AG20443 (cell line): Measurements from ENCODE around the gene GFOD2.

Experiments used
- DNase-seq: peaks from one replicate; pipeline ENCODE4 v3.0.0; 2012; ENCODE audit warnings: low spot score, mixed read lengths

Gene GFOD2

DNA sequence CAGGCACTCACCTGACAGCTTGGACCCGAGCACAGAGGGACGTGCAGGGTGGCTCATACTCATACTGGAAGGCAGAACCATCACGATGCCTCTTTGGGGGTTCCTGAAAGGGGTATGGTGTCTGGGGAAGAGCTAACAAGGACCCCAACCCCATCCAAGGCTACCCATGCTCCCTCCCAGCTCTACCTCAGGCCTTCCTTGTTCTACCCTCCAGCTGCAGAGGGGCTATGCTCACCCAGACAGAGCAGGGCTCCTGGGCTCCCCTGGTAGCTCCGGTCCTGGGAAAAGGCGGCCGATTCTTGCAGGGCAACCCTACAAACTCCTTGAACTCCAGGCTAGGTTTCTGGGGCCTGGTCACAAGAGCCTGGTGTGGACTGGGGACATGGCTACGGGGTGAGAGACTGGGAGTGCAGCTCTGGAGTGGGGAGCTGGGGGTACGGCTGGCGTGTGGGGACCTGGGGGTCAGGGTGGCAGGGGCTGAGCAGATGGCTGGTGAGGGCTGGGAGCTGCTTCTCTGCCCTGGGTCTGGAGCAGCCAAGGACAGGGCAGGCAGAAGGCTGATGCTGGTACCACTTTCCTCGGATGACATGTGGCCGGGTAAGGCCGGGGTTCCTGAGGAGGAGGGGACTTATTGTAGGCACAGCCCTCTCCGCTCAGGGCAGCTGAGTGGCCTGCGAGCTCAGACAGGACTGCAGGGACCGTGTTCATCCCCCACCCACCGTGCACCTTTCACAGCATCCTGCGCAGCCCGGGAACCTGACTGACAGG lies 61.2 kb downstream of the GFOD2 start:
- DNase-seq, result no peak

DNA sequence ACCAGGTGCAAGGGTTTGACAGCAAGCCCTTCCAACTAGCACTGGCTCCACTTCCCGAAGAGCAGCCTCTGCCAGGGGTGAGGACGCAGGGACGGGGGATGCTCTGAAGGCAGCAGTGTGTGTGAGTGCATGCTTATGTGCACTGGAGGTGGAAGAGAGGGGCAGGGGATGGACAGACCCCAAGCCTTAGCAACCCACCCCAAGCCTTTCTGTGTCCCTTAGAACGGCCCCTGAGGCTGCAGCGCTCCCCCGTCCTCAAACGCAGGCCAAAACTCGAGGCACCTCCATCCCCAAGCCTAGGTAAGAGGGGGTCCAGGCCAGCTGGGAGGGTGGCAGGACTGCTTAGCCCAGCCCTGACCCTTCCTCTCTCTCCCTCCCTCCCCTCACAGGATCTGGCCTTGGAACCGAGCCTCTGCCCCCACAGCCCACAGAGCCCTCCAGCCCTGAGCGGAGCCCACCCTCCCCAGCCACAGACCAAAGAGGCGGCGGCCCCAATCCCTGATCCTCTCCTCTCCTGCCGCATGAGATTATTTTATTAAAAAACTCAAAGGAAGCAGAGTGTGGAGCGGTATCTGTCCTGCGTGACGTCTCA lies 62.0 kb downstream of the GFOD2 start:
- DNase-seq, result no peak

DNA sequence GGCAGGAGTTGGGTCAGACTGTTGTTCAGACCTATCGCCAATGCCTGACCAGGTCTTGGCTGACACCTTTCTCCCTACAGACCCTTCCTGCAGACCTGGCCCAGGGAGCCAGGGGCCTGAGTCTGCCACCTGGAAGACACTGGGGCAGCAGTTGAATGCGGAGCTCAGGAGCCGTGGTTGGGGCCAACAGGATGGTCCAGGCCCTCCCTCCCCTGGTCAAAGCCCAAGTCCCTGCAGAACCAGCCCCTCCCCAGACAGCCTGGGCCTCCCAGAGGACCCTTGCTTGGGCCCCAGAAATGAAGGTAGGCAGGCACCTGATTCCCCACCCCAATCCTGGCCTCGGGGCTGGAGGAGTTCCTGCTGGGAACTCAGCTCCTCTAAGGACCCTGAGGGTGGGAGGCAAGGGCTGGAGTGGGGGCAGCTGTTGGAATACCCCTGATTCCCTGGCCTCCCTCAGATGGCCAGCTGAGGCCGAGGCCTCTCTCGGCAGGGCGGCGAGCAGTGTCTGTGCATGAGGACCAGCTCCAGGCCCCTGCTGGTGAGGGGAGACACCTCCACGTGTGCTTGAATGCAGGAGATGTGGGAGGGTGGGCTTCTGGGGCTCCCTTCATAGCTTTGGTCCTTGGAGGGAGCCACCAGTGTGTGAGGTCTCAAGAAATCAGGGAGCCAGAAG lies 62.6 kb downstream of the GFOD2 start:
- DNase-seq, result no peak

DNA sequence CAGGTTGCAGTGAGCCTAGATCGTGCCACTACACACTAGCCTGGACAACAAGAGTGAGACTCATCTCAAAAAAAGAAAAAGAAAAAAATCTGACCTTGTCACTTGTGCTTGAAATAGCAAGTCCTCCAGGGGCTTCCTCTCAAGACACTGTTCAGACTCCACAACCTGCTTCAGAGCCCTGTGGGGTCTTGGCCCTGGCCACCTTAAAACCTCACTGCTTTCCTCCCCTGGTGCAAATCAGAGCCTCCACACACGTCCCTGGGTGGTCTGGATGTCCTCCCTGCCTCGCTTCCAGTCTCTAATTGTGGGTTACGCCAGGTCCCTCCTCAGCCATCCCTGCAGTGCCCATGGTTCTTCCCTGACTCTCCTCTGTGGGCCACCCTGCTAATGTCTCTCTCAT lies 63.8 kb downstream of the GFOD2 start:
- no peak for DNase-seq

DNA sequence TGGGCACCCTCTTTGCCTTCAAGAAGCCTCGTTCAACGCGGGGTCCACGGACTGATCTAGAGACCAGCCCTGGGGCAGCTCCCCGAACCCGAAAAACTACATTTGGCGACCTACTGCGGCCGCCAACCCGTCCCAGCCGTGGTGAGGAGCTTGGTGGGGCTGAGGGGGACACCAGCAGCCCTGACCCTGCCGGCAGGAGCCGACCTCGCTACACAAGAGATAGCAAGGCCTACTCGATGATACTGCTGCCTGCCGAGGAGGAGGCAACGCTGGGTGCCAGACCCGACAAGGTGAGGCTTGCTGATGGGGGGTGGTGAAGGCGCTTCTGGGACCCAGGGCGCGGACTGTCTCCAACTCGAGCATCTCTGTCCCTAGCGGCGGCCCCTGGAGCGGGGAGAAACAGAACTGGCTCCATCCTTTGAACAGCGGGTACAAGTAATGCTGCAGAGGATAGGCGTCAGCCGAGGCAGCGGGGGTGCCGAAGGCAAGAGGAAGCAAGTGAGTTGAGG lies 64.7 kb downstream of the GFOD2 start:
- DNase-seq, result no peak

DNA sequence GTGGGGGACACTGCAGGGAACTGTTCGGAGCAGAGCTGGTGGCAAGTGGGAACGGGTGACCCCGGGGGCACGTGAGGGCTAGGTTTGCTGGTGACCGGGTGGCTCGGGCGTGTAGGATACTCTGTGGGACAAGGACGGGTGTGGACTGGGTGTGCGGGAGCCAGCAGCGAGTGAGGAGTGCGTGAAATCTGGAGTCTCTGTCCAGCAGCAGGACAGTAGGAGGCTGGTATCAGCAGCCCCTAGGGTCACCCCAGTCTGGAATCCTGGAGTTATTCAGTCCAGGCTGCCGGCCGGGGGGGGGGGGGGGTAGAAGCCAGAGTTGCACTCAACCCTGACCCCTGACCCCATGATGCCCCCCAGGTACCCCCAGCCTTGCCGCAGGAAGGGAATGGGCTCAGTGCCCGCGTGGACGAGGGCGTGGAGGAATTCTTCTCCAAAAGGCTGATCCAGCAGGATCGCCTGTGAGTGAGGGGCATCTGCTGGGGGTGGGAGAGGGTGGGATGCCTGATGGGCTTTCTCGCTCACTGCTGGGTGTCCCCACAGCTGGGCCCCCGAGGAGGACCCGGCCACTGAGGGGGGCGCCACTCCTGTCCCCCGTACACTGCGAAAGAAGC lies 65.2 kb downstream of the GFOD2 start:
- DNase-seq, result peak; percentile 34

DNA sequence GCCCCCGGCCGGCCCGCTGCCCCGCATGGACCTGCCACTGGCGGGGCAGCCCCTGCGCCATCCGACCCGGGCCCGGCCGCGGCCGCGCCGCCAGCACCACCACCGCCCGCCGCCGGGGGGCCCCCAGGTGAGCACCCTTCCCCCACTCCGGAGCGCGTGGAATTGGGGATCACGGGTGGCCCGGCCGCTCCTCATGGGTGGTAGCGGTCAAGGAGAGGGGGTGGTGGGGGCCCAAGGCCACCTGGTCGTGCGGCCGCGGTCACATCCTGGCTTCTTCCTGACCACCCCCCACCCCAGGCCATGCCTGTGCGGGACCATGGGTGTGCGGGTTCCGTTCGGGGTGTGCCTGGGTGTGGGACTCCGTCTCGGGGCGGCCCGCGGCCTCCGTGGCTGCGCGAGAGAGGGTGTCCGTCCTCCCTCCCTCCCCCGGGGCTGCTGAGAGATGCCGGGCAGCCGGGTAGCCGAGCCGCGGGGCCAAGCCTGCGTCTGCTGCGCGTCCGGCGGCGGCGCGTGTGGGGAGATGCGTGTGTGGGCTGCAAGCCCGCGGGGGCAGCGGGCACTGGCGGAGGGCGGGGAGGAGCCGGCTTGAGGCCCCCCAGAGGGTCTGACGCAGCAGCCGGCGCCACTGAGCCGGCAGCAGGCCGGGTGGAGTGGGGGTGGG lies 65.9 kb downstream of the GFOD2 start:
- peak; percentile 62 for DNase-seq

DNA sequence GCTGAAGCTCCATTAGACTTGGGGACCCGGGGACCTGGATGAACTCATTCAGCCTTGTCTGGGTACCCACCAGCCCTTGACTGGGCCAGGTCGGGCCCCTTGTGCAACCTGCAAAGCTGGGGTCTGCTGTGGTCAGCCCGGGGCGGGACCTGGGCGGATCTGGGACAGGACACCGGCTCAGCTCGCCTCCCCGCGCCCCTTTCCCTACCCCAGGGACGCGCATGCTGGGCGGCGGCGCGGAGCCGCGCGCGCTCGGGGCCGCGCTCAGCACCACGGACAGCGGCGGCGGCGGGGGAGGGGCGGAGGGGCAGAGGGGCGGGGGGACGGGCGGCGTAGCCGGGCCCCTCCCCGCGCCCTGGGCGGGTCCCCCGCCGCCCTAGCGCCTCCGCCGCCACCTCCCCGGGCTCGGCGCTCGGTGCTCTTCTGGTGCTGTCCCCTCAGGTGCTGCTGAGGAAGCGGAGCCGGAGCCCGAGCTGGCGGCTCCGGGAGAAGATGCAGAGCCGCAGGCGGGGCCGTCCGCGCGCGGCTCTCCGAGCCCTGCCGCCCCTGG lies 66.5 kb downstream of the GFOD2 start:
- peak; percentile 78 for DNase-seq

DNA sequence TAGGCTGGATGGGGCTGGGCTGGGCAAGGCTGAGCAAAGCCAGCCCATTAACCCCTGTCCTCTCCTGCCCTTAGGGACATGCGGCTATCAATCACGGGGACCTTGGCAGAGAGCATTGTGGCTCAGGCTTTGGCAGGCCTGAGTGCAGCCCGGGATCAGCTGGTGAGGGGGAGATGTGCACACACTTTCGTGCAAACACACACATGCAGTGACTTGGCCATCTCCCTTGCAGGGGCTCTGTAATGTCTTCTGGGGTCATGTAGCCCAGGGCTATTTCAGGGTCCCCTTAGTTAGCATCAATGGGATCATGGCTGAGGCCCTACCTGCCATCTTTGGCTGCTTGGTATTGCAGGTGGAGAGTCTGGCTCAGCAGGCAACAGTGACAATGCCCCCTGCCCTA lies 67.3 kb downstream of the GFOD2 start:
- DNase-seq, result no peak

DNA sequence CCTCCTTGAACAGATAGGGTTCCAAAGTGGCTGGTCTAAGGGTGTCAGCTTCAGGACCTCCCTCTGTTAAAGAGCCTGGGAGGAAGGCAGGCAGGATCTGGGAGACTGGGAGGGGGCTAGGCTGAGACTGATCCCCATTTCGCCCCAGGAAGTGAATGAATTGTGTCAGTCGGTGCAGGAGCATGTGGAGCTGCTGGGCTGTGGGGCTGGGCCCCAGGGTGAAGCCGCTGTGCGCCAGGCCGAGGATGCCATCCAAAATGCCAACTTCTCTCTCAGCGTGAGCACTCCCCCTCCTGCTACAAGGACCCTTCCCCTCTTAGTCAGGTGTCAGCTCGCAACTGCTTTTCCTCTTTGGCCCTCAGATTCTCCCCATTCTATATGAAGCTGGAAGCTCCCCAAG lies 68.1 kb downstream of the GFOD2 start:
- DNase-seq, result no peak

DNA sequence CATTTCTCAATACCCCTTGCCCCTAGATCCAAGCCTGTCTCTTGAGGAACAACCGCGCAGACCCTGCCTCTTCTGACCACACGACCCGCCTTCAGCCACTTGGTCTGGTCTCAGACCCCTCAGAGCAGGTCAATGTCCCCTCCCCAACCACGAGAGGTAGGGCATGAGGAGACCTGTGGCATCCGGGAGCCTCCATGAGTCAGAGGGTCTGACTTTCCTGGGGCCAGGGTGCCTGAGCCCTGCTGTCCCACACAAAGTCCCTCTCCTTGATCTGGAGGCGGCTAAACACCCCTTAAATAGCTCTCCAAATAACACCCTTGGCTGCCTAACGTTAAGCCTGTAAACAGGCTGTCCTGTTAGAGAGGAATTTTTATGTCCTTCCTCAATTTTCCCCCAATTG lies 69.1 kb downstream of the GFOD2 start:
- DNase-seq, result no peak

DNA sequence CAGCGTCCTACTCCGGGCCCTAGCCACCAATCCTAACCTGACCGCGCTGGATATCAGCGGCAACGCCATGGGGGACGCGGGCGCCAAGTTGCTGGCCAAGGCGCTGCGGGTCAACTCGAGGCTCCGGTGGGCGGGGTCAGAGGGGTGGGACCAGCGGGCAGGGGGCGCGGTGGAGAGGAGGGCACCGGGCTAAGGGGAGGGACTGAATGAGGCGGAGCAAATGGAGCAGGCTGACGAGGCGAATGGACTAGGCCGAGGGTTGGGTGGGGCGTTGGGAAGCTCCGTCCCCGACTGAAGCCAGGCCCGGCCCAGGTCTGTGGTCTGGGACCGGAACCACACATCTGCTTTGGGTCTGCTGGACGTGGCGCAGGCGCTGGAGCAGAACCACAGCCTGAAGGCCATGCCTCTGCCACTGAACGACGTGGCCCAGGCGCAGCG lies 69.6 kb downstream of the GFOD2 start:
- DNase-seq, result peak; percentile 63

DNA sequence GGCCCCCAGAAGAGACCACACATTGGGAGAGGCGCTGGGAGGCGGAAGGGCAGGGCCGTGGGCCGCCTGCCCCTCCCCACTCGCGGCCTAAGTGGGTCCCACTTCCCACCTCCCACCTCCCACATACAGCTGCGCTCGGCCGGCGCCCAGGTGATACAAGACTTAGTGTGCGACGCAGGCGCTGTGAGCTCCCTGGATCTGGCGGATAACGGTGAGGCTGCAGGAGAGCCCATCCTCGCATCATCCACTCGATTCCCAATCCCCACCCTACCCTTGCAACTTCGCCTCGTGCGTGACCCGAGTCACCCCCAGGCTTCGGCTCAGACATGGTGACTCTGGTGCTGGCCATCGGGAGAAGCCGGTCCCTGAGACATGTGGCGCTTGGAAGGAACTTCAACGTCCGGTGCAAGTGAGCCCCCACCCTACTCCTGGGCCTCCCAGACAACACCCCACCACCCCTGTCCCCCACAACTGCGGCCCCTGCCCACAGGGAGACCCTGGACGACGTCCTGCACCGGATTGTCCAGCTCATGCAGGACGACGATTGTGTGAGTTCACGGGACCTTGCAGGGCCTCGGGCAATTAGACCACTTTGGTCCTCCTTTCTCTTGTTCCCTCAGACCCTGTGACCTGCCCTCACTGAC lies 70.2 kb downstream of the GFOD2 start:
- DNase-seq, result no peak

DNA sequence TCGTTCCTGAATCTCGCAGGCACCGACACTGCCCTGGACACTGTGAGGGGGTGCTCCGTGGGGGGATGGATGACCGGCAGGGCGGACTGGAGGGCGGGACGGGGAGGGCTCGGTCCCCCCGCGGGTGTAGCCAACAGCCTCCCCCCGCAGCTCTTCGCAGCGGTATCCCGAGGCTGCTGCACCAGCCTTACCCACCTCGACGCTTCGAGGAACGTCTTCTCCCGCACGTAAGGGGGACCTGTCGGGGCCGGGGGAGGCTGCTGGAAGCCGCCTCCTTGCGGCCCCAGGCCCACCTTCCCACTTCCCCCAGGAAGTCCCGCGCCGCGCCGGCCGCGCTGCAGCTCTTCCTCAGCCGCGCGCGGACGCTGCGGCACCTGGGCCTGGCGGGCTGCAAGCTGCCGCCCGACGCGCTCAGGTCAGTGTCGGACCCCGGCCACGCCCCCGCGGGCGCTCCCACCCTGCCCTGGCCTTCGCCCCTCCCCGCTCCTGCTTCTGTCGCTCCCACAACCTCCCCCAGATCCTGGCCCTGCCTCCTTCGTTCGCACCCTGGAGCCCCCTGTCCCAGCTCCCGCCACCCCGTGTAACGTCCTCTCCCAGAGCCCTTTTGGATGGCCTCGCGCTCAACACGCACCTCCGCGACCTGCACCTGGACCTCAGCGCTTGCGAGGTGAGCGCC lies 70.9 kb downstream of the GFOD2 start:
- DNase-seq, result no peak

DNA sequence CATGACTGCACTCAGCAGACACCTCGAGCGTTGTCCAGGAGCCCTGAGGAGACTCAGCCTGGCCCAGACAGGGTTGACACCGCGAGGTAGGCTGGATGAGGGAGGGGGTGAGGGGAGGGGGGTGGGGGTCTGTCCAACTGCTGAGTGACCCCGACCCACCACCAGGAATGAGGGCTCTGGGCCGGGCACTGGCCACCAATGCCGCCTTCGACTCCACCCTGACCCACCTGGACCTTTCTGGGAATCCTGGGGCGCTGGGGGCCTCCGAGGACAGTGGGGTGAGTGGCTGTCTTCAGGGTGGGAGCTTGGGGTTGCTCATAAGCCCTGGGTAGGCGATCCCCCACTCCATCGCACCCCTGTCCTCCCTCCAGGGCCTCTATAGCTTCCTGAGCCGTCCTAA lies 71.4 kb downstream of the GFOD2 start:
- DNase-seq, result no peak

DNA sequence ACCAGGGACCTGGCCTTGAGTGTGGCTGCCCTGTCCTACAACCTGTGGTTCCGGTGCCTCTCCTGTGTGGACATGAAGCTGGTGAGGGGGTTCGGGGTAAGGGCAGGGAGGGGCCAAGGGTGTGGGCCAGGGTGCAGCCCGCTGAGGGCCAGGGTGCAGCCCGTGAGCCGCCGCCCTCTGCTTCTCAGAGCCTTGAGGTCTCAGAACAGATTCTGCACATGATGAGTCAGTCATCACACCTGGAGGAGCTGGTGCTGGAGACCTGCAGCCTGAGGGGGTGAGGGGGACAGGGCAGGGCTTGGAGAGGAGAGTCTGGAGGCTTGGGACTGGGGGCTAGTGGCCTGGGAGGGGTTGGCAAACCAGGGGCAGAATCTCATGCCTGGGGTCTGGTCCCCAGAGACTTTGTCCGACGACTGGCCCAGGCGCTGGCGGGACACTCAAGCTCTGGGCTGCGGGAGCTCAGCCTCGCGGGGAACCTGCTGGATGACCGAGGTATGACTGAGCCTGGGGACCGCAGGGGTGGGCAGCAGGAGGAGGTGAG lies 71.9 kb downstream of the GFOD2 start:
- DNase-seq, result no peak

DNA sequence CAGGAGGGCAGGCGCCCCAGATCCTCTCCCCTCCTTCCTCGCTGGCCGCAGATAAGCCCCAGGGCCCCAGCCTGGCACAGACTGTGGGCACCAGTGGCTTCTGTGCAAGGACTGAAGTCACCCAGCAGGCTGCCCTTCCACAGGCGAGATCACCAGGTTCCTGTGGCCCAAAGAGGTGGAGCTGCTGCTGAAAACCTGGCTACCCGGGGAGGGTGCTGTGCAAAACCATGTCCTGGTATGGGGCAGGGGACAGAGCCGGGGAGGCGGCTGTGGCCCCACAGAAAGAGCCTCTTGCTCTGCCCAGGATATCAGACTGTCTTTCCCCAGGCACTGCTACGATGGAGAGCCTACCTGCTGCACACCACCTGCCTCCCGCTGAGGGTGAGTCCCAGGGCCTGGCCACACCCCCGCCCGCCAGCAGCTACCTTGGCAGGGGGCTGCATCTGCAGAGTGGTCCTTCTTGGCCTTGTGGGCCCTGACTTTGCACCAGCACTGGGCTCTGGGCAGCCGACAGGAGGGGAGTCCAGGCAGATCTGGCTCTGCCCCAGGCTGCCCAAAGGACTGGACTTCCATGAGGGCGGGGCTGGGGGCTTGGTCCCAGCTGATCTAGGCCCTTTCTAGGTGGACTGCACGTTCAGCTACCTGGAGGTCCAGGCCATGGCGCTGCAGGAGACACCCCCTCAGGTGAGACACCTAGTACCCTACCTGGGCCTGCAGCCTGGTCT lies 73.6 kb downstream of the GFOD2 start:
- no peak for DNase-seq

DNA sequence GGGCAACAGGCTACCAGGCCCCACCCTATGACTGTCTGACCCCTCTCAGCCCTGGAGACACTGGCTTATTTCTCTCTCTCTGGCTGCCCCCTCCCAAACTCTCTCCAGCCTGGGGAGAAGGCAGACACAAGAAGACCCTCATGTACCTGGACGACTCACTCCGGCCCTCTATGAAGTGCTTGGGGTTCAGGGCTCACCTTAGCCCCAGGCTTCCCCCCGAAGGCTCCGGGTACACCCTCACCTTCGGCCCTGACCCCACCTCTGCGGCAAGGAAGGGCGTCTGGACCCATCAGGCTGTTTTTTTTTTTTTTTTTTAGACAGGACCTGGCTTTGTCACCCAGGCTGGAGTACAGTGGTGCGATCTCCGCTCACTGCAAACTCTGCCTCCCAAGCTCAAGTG lies 75.1 kb downstream of the GFOD2 start:
- DNase-seq, result no peak

DNA sequence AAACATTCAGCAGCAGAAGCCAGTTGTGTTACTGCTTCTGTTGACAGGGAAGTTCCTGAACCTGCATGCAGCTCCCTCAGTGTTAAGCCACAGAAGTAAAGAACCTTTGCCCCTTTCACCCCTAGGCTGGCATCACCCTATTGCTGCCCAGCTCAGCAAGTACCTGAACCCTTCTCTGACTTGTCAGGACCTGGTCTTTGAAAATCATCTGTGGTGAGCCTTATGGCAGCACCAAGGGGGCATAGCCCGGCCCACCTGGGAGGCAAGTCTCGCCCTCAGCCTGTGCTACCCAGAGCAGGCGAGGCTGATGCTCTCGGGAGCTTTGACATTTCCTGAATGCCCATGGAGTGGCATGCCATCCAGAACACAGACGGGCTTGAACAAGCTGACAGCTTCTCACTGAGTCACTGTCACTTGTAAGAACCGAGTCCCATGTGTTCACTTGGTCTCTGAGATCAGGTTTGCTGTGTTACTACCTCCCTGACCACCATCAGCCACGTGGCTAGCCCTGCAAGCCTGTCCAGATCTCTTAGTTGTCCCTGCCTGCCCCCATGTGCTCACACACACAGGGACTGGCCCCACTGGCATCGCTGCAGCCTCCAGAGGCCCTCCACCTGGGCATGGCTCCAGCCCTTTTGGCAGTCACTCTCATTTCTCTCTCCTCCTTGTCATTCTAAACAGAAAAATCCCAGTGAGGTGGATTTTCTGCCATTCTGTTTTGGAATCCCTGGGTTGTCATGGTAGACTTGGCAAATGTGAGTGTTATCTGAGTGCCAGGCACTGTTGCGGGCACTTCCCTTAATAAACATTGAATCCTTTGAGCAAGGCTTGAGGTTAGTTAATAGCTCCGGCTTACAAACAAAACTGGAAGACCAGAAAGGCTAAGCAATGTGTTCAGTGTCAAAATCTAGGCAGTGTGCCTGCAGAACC lies 77.1 kb downstream of the GFOD2 start:
- DNase-seq, result peak; percentile 67
